Esophagus squamous epithelium (tissue), 5 donors: ENCODE measurements around the gene CAMK1D. TPM values are rescaled to one million over a fixed set of nuclear protein-coding genes. Genes with fewer than 3 reads are reported as not detected.

Source experiments
- DNase-seq: peaks from one replicate; lab custom pipeline; 2025; lab: John Stamatoyannopoulos, UW
- H3K27ac ChIP-seq, 4 donors: fragments of 200-600 bp; sonication (generic); one replicate each; pipeline ENCODE4 v1.5.1; 2016 to 2019; ENCODE audit warnings: mild to moderate bottlenecking in 1 of 4
- H3K27me3 ChIP-seq, 4 donors: fragments of 200-600 bp; sonication (generic); 1 replicate in 3 of 4; 2 replicates in 1 of 4; pipeline versions ENCODE4 v1.5.1 to v1.6.0; 2017 to 2021; ENCODE audit warnings: antibody characterized with exemption in 1 of 4
- H3K36me3 ChIP-seq, 3 donors: fragments of 200-600 bp; sonication (generic); one replicate each; pipeline ENCODE4 v1.5.1; 2016 to 2019
- H3K4me1 ChIP-seq, 3 donors: fragments of 200-600 bp; sonication (generic); one replicate each; pipeline ENCODE4 v1.5.1; 2017 to 2019
- H3K4me3 ChIP-seq, 4 donors: fragments of 200-600 bp; sonication (generic); 1 replicate in 3 of 4; 2 replicates in 1 of 4; pipeline ENCODE4 v1.5.1; 2016 to 2019; ENCODE audit warnings: mild to moderate bottlenecking in 2 of 4, moderate library complexity in 1 of 4
- H3K9me3 ChIP-seq, 3 donors: fragments of 200-600 bp; sonication (generic); one replicate each; pipeline ENCODE4 v1.5.1; 2016 to 2019
- CTCF ChIP-seq, 6 experiments: fragments of 450-650 bp in 4 of 6; fragments of 200-600 bp in 2 of 6; sonication (generic) in 2 of 6; IDR thresholded peaks; one replicate each; pipeline ENCODE4 v1.5.1; 2016 to 2019; ENCODE audit warnings: antibody characterized with exemption in 6 of 6, mild to moderate bottlenecking in 4 of 6, moderate library complexity in 4 of 6
- POLR2A ChIP-seq, 4 donors: fragments of 450-650 bp; IDR thresholded peaks; one replicate each; pipeline ENCODE4 v1.6.1; 2017; ENCODE audit warnings: antibody characterized with exemption in 4 of 4, mild to moderate bottlenecking in 4 of 4, moderate library complexity in 3 of 4
- WGBS, 2 donors: methylation state at CpG; one replicate each; pipeline ENCODE4 v1.1.5; 2018; 5-methylcytosine and 5-hydroxymethylcytosine counted together
- intact Hi-C: fragments of 100-400 bp; cut with DNase I; formaldehyde crosslinking; loops from one replicate; pipeline ENCODE4 v1.15.0; 2022
- total RNA-seq, 4 donors: library from RNA; depleted of rRNA; stranded (reverse); fragments of >200 nt; gene quantifications; one replicate each; pipeline ENCODE4 v1.1.0, GENCODE V29; 2016
- donor health status: DM: yes; HTN: yes; CAD: no.

CAMK1D gene
- total RNA-seq, 4 donors from 2014 or later: 3.8 to 11.8 (median 9.9) TPM

DNA sequence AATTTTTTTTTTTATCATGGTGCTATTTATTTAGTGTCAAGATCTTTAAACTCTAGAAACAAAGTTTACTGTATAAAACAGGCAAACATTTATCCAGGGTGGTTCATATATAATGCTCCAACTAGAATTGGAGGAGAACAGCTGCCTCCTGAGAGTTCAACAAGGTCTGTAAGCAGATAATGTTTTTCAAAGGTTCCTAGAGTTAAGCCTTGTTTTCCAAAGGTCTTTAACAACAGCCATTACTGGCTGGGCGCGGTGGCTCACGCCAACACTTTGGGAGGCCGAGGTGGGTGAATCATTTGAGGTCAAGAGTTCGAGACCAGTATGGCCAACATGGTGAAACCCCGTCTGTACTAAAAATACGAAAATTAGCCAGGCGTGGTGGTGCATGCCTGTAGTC lies 335.4 kb downstream of the CAMK1D start:
- Histone ChIP-seq H3K27me3 (no peaks in the 10 kb centered on the region), H3K4me3 (no peak overlapping the region), H3K9me3 (no peaks in the 10 kb centered on the region), H3K36me3 (no peaks in the 10 kb centered on the region), H3K4me1 (peaks cover 0 to 24% (median 3%) of the 10 kb centered on the region in 3 donors), H3K27ac (no peak overlapping the region)
- intact Hi-C loops: no loop called here
- TF ChIP-seq POLR2A (IDR thresholded peaks at IDR 0.05): no peak
- TF ChIP-seq CTCF (IDR thresholded peaks at IDR 0.05): no peak
- WGBS, 2 donors: 71 to 80% methylated on average over 8 of the region's 8 CpGs
- DNase-seq: no peak

- Histone ChIP-seq H3K27ac (no peak overlapping the region), H3K27me3 (no peaks in the 10 kb centered on the region), H3K4me1 (peaks cover 0 to 24% (median 3%) of the 10 kb centered on the region in 3 donors), H3K36me3 (no peaks in the 10 kb centered on the region), H3K9me3 (no peaks in the 10 kb centered on the region), H3K4me3 (no peak overlapping the region)
- DNase-seq: no peak
- 73 to 79% methylated on average over 11 of the region's 11 CpGs for WGBS, 2 donors
- intact Hi-C loops: no loop called here
- TF ChIP-seq POLR2A (IDR thresholded peaks at IDR 0.05) (no peak), CTCF (IDR thresholded peaks at IDR 0.05) (no peak)
Measured at GRCh38 chr10:12685261-12686058, 336.1 kb downstream of the CAMK1D start.

DNA sequence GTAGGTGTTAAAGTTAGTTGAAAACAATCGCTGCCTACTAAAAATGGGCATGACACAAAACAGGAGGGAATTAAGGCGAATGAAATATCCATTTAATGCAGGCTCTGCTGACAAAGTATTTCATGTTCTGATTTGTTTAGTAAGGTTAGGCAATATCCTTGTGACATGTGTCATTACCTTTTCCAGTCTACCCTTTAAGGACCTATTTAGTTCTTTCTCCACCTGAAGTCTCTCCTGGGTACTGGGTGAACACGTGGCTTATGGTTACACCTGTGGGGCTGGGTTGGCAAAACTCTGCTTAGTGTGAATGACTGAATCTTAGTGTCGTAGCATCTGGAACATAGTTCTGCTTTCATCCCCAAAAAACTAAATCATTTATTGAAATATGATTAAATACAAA lies 338.6 kb downstream of the CAMK1D start:
- Histone ChIP-seq H3K4me3 (no peak overlapping the region), H3K36me3 (no peaks in the 10 kb centered on the region), H3K27ac (peak overlapping the region in 3 of 4 donors; percentile 6 to 55 (median 8)), H3K27me3 (no peaks in the 10 kb centered on the region), H3K4me1 (peaks cover 0 to 24% (median 3%) of the 10 kb centered on the region in 3 donors), H3K9me3 (no peaks in the 10 kb centered on the region)
- WGBS, 2 donors: 44 to 49% methylated on average over 4 of the region's 4 CpGs
- no peak for TF ChIP-seq CTCF (IDR thresholded peaks at IDR 0.05)
- TF ChIP-seq POLR2A (IDR thresholded peaks at IDR 0.05): no peak
- no peak for DNase-seq
- intact Hi-C loops: no loop called here

DNA sequence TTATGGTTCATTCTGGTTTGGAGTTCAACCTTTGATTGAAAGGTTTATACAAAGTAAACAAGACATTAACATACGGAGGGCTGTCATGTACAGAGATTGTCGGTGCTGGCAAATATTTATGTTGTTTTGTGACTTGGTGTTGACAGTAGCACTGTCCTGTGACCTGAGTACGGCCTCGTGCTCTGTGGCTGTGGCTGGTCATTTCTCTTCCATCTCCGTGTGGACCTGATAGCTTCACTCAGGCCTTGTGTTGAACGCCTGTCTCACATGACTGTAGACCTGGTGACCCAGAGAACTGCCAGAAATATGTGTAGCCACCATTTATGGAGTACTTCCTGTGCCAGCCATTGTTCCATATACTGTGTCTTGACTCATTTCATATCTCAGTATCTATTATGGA lies 340.5 kb downstream of the CAMK1D start:
- no peaks in the 10 kb centered on the region for H3K36me3 ChIP-seq
- TF ChIP-seq POLR2A (IDR thresholded peaks at IDR 0.05) (no peak), CTCF (IDR thresholded peaks at IDR 0.05) (no peak)
- no peak for DNase-seq
- WGBS, 2 donors: 86 to 89% methylated on average over 6 of the region's 6 CpGs
- peaks cover 0 to 24% (median 3%) of the 10 kb centered on the region in 3 donors for H3K4me1 ChIP-seq
- no peak overlapping the region for H3K27ac ChIP-seq
- no peaks in the 10 kb centered on the region for H3K27me3 ChIP-seq
- H3K9me3 ChIP-seq: no peaks in the 10 kb centered on the region
- no peak overlapping the region for H3K4me3 ChIP-seq
- intact Hi-C loops: no loop called here

GRCh38 chr10:12690525-12691126 lies 341.3 kb downstream of the CAMK1D start:
- TF ChIP-seq CTCF (IDR thresholded peaks at IDR 0.05) (no peak), POLR2A (IDR thresholded peaks at IDR 0.05) (no peak)
- WGBS, 2 donors: 68 to 72% methylated on average over 8 to 10 of the region's 10 CpGs
- no peak for DNase-seq
- Histone ChIP-seq H3K27ac (no peak overlapping the region), H3K9me3 (no peaks in the 10 kb centered on the region), H3K27me3 (no peaks in the 10 kb centered on the region), H3K36me3 (no peaks in the 10 kb centered on the region), H3K4me3 (no peak overlapping the region), H3K4me1 (peaks cover 0 to 24% (median 3%) of the 10 kb centered on the region in 3 donors)
- intact Hi-C loops: no loop called here
